OCI-LY7 (cell line): ENCODE results near the gene CDC14B. TPM values are rescaled to one million over a fixed set of nuclear protein-coding genes. Genes with fewer than 3 reads are reported as not detected.

Source experiments
- BruUV-seq: library from RNA; stranded (reverse); fragments of 400-500 nt; replicated peaks from 2 replicates; lab custom pipeline; 2021; lab: Mats Ljungman, UMichigan
- CTCF ChIA-PET: fragments of 300-600 bp; sonication (Branson Sonifier 250); formaldehyde crosslinking; loops from one replicate; lab custom pipeline; 2022; ENCODE audit warnings: antibody characterized with exemption; ENCODE audit not compliant: unreplicated experiment; lab: Charles Lee
- POLR2A ChIA-PET: fragments of 300-600 bp; sonication (Branson Sonifier 250); formaldehyde crosslinking; loops from one replicate; lab custom pipeline; 2022; ENCODE audit warnings: antibody characterized with exemption; lab: Charles Lee
- DNase-seq: peaks from one replicate; pipeline ENCODE4 v3.0.0-alpha.2; 2015; ENCODE audit warnings: low spot score
- H2AFZ ChIP-seq: fragments of 200-600 bp; sonication (generic), shearing (Covaris generic); 2 replicates; pipeline ENCODE4 v1.6.1; 2014; ENCODE audit warnings: mild to moderate bottlenecking, antibody characterized with exemption, low read length, moderate library complexity
- H3K27ac ChIP-seq: fragments of 200-600 bp; sonication (generic); 2 replicates; pipeline ENCODE4 v1.5.1; 2014; ENCODE audit warnings: mixed run types, low read depth, mild to moderate bottlenecking, moderate library complexity, low read length, inconsistent platforms; ENCODE audit not compliant: poor library complexity, severe bottlenecking
- H3K36me3 ChIP-seq: fragments of 200-600 bp; sonication (generic); 2 replicates; pipeline ENCODE4 v1.6.1; 2014; ENCODE audit warnings: mild to moderate bottlenecking, antibody characterized with exemption, low read length, moderate library complexity, mixed read lengths; ENCODE audit not compliant: insufficient read depth
- H3K4me1 ChIP-seq: fragments of 200-600 bp; sonication (generic); 2 replicates; pipeline ENCODE4 v1.5.1; 2014; ENCODE audit warnings: mild to moderate bottlenecking, low read length; ENCODE audit not compliant: insufficient read depth, poor library complexity, severe bottlenecking
- H3K4me2 ChIP-seq: fragments of 200-600 bp; sonication (generic); 2 replicates; pipeline ENCODE4 v1.6.1; 2014; ENCODE audit warnings: mild to moderate bottlenecking, low read length
- H3K4me3 ChIP-seq: fragments of 200-600 bp; sonication (generic); 2 replicates; pipeline ENCODE4 v1.5.1; 2014; ENCODE audit warnings: mild to moderate bottlenecking, low read depth, low read length; ENCODE audit not compliant: poor library complexity, severe bottlenecking
- H3K79me2 ChIP-seq: fragments of 200-600 bp; sonication (generic); 2 replicates; pipeline ENCODE4 v1.6.1; 2016; ENCODE audit warnings: low read depth, mild to moderate bottlenecking, low read length, moderate library complexity, mixed read lengths; ENCODE audit not compliant: insufficient read depth
- H3K9me2 ChIP-seq: fragments of 200-600 bp; sonication (generic); 2 replicates; pipeline ENCODE4 v1.6.1; 2016; ENCODE audit warnings: mild to moderate bottlenecking, low read length, mixed read lengths; ENCODE audit not compliant: insufficient read depth
- H3K9me3 ChIP-seq: fragments of 200-600 bp; sonication (generic); 2 replicates; pipeline ENCODE4 v1.6.1; 2014; ENCODE audit warnings: mild to moderate bottlenecking, mixed run types, low read length, mixed read lengths
- H4K20me1 ChIP-seq: fragments of 200-600 bp; sonication (generic); 2 replicates; pipeline ENCODE4 v1.6.1; 2014; ENCODE audit warnings: mild to moderate bottlenecking, antibody characterized with exemption, low read length, moderate library complexity, mixed read lengths; ENCODE audit not compliant: insufficient read depth
- CTCF ChIP-seq: fragments of 200-600 bp; sonication (generic); conservative IDR thresholded peaks from 2 replicates; pipeline ENCODE4 v1.5.1; 2014; ENCODE audit warnings: mild to moderate bottlenecking, antibody characterized with exemption, low read length, moderate library complexity, mixed read lengths
- EZH2phosphoT487 ChIP-seq: fragments of 200-600 bp; sonication (generic); IDR thresholded peaks from 2 replicates; pipeline ENCODE4 v1.6.1; 2018; ENCODE audit warnings: low read depth, borderline replicate concordance, mild to moderate bottlenecking, mixed run types, antibody characterized with exemption, low read length, moderate library complexity, mixed read lengths
- intact Hi-C: fragments of 100-400 bp; cut with micrococcal nuclease; formaldehyde crosslinking; loops from one replicate; pipeline ENCODE4 v1.10.0; 2022; ENCODE audit not compliant: unreplicated experiment
- total RNA-seq, 2 experiments: library from RNA; depleted of rRNA in 1 of 2; stranded (reverse); fragments of >200 nt in 1 of 2; shearing (Covaris generic) in 1 of 2; gene quantifications; 2 replicates each; pipeline ENCODE4 v1.2.3, GENCODE V29; 2014 to 2022

The CDC14B gene
- total RNA-seq, 2 experiments from 2014 or later: 0.27 TPM; not detected in 1

GRCh38 chr9:96655198-96655851, 35.7 kb upstream of the CDC14B start, which contains the start of gene PRXL2C:
Gene PRXL2C, minus strand, starts transcription at chr9:96655317. Its CDS starts 36 bp downstream, at chr9:96655281.
- no peaks in the 10 kb centered on the region for H3K79me2 ChIP-seq
- CTCF ChIA-PET: no interaction called here
- no peaks in the 10 kb centered on the region for H3K9me2 ChIP-seq
- TF ChIP-seq EZH2phosphoT487: no peak
- no peak for TF ChIP-seq CTCF
- intact Hi-C loops: no loop called here
- no TSS peak for BruUV-seq
- no peak within 1 kb of the TSS for H3K4me3 ChIP-seq
- no peaks in the 10 kb centered on the region for H3K9me3 ChIP-seq
- H3K27ac ChIP-seq: no peak within 1 kb of the TSS
- H3K4me1 ChIP-seq: peaks cover 3% of the 10 kb centered on the region
- DNase-seq: no peak
- H2AFZ ChIP-seq: no peak within 1 kb of the TSS
- no peaks in the 10 kb centered on the region for H4K20me1 ChIP-seq
- POLR2A ChIA-PET: no interaction called here
- peak within 1 kb of the TSS; percentile 48; the same call in 1 of the 2 replicates for H3K4me2 ChIP-seq
- H3K36me3 ChIP-seq: no peaks in the 10 kb centered on the region

- TF ChIP-seq EZH2phosphoT487 (no peak), CTCF (no peak)
- Histone ChIP-seq H3K4me1 (peaks cover 3% of the 10 kb centered on the region), H3K9me2 (no peaks in the 10 kb centered on the region), H3K36me3 (no peaks in the 10 kb centered on the region), H4K20me1 (no peaks in the 10 kb centered on the region), H2AFZ (no peak overlapping the region), H3K4me3 (no peak overlapping the region), H3K9me3 (no peaks in the 10 kb centered on the region), H3K4me2 (peak overlapping the region; percentile 48; the same call in 1 of the 2 replicates), H3K27ac (no peak overlapping the region), H3K79me2 (no peaks in the 10 kb centered on the region)
- ChIA-PET CTCF (no interaction called here), POLR2A (no interaction called here)
- BruUV-seq: no TSS peak
- no peak for DNase-seq
- intact Hi-C loops: loop anchor here (5.0 kb wide), 2 partner anchors 212 to 327 kb away; no protein-coding TSS in a partner anchor
Observed at GRCh38 chr9:96654450-96655197, 35.0 kb upstream of the CDC14B start.

DNA sequence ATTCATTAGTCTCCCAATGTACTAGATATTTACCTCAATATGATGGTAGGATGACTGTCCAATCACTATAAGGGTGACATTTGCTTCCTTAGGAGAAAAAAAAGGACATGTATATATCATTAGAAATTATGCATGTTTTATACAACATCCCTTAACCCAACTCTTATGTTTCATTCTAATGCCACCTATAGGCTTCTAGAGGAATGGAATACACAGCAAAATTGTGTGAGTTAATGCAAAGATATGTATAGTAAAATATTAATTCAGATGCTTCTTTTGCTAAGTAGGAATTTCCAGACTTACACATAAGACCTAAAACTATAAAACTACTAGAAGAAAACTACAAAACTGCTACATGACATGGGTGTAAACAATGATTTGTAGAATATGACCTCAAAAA, 32.0 kb upstream of the CDC14B start:
- Histone ChIP-seq H3K9me3 (no peaks in the 10 kb centered on the region), H3K36me3 (no peaks in the 10 kb centered on the region), H3K4me3 (no peak overlapping the region), H4K20me1 (no peaks in the 10 kb centered on the region), H3K9me2 (no peaks in the 10 kb centered on the region), H3K4me2 (no peak overlapping the region), H3K79me2 (no peaks in the 10 kb centered on the region), H3K4me1 (peaks cover 3% of the 10 kb centered on the region), H2AFZ (no peak overlapping the region), H3K27ac (no peak overlapping the region)
- peak; percentile 80 for TF ChIP-seq CTCF
- TF ChIP-seq EZH2phosphoT487: no peak
- POLR2A ChIA-PET: no interaction called here
- intact Hi-C loops: loop anchor here (5.0 kb wide), 2 partner anchors 209 to 324 kb away; no protein-coding TSS in a partner anchor
- CTCF ChIA-PET: no interaction called here
- BruUV-seq: no TSS peak
- DNase-seq: peak; percentile 36
